K562 (cell line): Measurements from ENCODE around the gene PAQR6. TPM values are rescaled to one million over a fixed set of nuclear protein-coding genes. Genes with fewer than 3 reads are reported as not detected.

Experiments
- BRF1 ChIP-seq: IDR thresholded peaks from 3 replicates; pipeline ENCODE4 v1.6.1; 2011; ENCODE audit warnings: borderline replicate concordance, mild to moderate bottlenecking; ENCODE audit not compliant: insufficient read length; ENCODE audit errors: extremely low read depth
- KDM5B ChIP-seq: fragments of 200-600 bp; sonication (generic); IDR thresholded peaks from 2 replicates; pipeline ENCODE4 v1.6.1; 2012; ENCODE audit warnings: low read depth, mild to moderate bottlenecking, moderate library complexity, low read length, control low read depth, inconsistent platforms; ENCODE audit not compliant: insufficient replicate concordance
- POLR3G ChIP-seq: IDR thresholded peaks from 2 replicates; pipeline ENCODE4 v1.6.1; 2011; ENCODE audit not compliant: insufficient read length, insufficient replicate concordance; ENCODE audit errors: extremely low read depth
- SMARCC2 ChIP-seq: fragments of 450-650 bp; IDR thresholded peaks from 2 replicates; pipeline ENCODE4 v1.6.1; 2017; ENCODE audit warnings: antibody characterized with exemption, moderate library complexity, mild to moderate bottlenecking, low read depth
- SRSF3 ChIP-seq: fragments of 200-400 bp; formaldehyde crosslinking; IDR thresholded peaks from 2 replicates; pipeline ENCODE4 v1.6.1; 2016; ENCODE audit warnings: mild to moderate bottlenecking, low read length, moderate library complexity; ENCODE audit not compliant: insufficient read depth
- U2AF2 ChIP-seq: fragments of 200-400 bp; formaldehyde crosslinking; optimal IDR thresholded peaks from 2 replicates; pipeline ENCODE3; 2017; ENCODE audit warnings: low read depth, mild to moderate bottlenecking, low read length
- XRCC4 ChIP-seq: IDR thresholded peaks from one replicate; pipeline ENCODE4 v1.6.1; 2011; ENCODE audit not compliant: insufficient read depth, insufficient read length; ENCODE audit errors: extremely low read depth
- ZBTB11 ChIP-seq, 3 experiments: fragments of 200-800 bp in 1 of 3; fragments of 250-450 bp in 1 of 3; fragments of 450-650 bp in 1 of 3; sonication (Bioruptor Pico) in 1 of 3; sonication (Bioruptor generic) in 1 of 3; formaldehyde crosslinking in 1 of 3; IDR thresholded peaks; 2 replicates each; pipeline versions ENCODE4 v1.6.1 to v1.8.0; 2016 to 2022; ENCODE audit warnings: mild to moderate bottlenecking in 2 of 3, missing genetic modification characterization in 2 of 3, missing compliant biosample characterization in 1 of 3, moderate library complexity in 1 of 3
- ZFPM2 ChIP-seq: fragments of 250-450 bp; sonication (Bioruptor Pico); IDR thresholded peaks from 2 replicates; pipeline ENCODE4 v1.5.1; 2022; ENCODE audit warnings: mild to moderate bottlenecking
- polyA plus RNA-seq, 8 experiments: library from polyadenylated mRNA; depleted of rRNA in 4 of 8; stranded (reverse) in 5 of 8; unstranded in 3 of 8; fragments of >200 nt; fragmentation: Nextera tagmentation in 2 of 8; fragmentation: Illumina TruSeq in 1 of 8; extraction: Ambion mirVana in 2 of 8; extraction: Trizol in 1 of 8; gene quantifications; 2 replicates each; pipeline versions ENCODE4 v1.2.1 to v1.2.3, GENCODE V29; 2011 to 2014; ENCODE audit warnings: inconsistent platforms in 1 of 8, missing spikeins in 1 of 8
- total RNA-seq, 7 experiments: library from RNA; depleted of rRNA in 6 of 7; stranded (reverse); fragments of >200 nt in 6 of 7; fragmentation: Illumina TruSeq in 2 of 7; extraction: Trizol in 2 of 7; gene quantifications; 2 replicates each; pipeline versions ENCODE4 v1.2.1 to v1.2.3, GENCODE V29; 2011 to 2021; ENCODE audit warnings: low replicate concordance in 1 of 7
- TF ChIP-seq, protein P1 (sequence below): sonication (generic); formaldehyde crosslinking; IDR thresholded peaks from 2 replicates; pipeline ENCODE4 v1.8.0; 2023; ENCODE audit warnings: mild to moderate bottlenecking, missing genetic modification reagents
- TF ChIP-seq, protein P2 (sequence below): fragments of 250-450 bp; sonication (Bioruptor Pico); IDR thresholded peaks from 2 replicates; pipeline ENCODE4 v1.4.0; 2020
- TF ChIP-seq, protein P3 (sequence below): fragments of 450-650 bp; IDR thresholded peaks from 2 replicates; pipeline ENCODE4 v1.6.1; 2017; ENCODE audit warnings: antibody characterized with exemption, mild to moderate bottlenecking

Gene PAQR6
- total and polyA plus RNA-seq, 9 of the 15 experiments (the other 6 are each of a cell fraction or from before 2014, with no cell fraction given): 0.07 to 1.8 (median 0.62) TPM

DNA sequence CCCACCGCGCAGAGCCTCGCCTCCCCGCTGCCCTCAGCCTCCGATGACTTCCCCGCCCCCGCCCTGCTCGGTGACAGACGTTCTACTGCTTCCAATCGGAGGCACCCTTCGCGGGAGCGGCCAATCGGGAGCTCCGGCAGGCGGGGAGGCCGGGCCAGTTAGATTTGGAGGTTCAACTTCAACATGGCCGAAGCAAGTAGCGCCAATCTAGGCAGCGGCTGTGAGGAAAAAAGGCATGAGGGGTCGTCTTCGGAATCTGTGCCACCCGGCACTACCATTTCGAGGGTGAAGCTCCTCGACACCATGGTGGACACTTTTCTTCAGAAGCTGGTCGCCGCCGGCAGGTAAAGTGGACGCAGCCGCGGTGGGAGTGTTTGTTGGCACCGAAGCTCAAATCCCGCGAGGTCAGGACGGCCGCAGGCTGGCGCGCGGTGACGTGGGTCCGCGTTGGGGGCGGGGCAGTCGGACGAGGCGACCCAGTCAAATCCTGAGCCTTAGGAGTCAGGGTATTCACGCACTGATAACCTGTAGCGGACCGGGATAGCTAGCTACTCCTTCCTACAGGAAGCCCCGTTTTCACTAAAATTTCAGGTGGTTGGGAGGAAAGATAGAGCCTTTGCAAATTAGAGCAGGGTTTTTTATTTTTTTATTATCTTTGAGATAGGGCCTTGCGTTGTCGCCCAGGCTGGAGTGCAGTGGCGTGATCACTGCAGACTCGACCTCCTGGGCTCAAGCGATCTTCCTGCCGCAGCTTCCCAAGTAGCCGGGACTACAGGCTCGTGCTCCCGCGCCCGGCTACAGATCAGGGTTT lies 34.8 kb downstream of the PAQR6 start, which contains the start of gene PMF1 (continued):
- TF ChIP-seq ZBTB11 (CRISPR knock-in tag; IDR thresholded peaks at IDR 0.05): no peak
- no peak for TF ChIP-seq BRF1
- TF ChIP-seq, protein P1, sequence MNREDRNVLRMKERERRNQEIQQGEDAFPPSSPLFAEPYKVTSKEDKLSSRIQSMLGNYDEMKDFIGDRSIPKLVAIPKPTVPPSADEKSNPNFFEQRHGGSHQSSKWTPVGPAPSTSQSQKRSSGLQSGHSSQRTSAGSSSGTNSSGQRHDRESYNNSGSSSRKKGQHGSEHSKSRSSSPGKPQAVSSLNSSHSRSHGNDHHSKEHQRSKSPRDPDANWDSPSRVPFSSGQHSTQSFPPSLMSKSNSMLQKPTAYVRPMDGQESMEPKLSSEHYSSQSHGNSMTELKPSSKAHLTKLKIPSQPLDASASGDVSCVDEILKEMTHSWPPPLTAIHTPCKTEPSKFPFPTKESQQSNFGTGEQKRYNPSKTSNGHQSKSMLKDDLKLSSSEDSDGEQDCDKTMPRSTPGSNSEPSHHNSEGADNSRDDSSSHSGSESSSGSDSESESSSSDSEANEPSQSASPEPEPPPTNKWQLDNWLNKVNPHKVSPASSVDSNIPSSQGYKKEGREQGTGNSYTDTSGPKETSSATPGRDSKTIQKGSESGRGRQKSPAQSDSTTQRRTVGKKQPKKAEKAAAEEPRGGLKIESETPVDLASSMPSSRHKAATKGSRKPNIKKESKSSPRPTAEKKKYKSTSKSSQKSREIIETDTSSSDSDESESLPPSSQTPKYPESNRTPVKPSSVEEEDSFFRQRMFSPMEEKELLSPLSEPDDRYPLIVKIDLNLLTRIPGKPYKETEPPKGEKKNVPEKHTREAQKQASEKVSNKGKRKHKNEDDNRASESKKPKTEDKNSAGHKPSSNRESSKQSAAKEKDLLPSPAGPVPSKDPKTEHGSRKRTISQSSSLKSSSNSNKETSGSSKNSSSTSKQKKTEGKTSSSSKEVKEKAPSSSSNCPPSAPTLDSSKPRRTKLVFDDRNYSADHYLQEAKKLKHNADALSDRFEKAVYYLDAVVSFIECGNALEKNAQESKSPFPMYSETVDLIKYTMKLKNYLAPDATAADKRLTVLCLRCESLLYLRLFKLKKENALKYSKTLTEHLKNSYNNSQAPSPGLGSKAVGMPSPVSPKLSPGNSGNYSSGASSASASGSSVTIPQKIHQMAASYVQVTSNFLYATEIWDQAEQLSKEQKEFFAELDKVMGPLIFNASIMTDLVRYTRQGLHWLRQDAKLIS (CRISPR knock-in tag): peak; percentile 53; the same call in 1 of the 2 replicates
- no peak for TF ChIP-seq ZFPM2 (CRISPR knock-in tag)
- TF ChIP-seq KDM5B: peak; percentile 87
- TF ChIP-seq SMARCC2: no peak
- TF ChIP-seq, protein P2, sequence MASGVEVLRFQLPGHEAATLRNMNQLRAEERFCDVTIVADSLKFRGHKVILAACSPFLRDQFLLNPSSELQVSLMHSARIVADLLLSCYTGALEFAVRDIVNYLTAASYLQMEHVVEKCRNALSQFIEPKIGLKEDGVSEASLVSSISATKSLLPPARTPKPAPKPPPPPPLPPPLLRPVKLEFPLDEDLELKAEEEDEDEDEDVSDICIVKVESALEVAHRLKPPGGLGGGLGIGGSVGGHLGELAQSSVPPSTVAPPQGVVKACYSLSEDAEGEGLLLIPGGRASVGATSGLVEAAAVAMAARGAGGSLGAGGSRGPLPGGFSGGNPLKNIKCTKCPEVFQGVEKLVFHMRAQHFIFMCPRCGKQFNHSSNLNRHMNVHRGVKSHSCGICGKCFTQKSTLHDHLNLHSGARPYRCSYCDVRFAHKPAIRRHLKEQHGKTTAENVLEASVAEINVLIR (CRISPR knock-in tag): peak; percentile 82
- no peak for TF ChIP-seq POLR3G
- no peak for TF ChIP-seq SRSF3
- TF ChIP-seq, protein P3, sequence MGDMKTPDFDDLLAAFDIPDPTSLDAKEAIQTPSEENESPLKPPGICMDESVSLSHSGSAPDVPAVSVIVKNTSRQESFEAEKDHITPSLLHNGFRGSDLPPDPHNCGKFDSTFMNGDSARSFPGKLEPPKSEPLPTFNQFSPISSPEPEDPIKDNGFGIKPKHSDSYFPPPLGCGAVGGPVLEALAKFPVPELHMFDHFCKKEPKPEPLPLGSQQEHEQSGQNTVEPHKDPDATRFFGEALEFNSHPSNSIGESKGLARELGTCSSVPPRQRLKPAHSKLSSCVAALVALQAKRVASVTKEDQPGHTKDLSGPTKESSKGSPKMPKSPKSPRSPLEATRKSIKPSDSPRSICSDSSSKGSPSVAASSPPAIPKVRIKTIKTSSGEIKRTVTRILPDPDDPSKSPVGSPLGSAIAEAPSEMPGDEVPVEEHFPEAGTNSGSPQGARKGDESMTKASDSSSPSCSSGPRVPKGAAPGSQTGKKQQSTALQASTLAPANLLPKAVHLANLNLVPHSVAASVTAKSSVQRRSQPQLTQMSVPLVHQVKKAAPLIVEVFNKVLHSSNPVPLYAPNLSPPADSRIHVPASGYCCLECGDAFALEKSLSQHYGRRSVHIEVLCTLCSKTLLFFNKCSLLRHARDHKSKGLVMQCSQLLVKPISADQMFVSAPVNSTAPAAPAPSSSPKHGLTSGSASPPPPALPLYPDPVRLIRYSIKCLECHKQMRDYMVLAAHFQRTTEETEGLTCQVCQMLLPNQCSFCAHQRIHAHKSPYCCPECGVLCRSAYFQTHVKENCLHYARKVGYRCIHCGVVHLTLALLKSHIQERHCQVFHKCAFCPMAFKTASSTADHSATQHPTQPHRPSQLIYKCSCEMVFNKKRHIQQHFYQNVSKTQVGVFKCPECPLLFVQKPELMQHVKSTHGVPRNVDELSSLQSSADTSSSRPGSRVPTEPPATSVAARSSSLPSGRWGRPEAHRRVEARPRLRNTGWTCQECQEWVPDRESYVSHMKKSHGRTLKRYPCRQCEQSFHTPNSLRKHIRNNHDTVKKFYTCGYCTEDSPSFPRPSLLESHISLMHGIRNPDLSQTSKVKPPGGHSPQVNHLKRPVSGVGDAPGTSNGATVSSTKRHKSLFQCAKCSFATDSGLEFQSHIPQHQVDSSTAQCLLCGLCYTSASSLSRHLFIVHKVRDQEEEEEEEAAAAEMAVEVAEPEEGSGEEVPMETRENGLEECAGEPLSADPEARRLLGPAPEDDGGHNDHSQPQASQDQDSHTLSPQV: peak; percentile 78
- no peak for TF ChIP-seq U2AF2
- TF ChIP-seq XRCC4: no peak
